SJCRH30 (cell line): ENCODE measurements around the gene AUNIP. TPM values are rescaled to one million over a fixed set of nuclear protein-coding genes. Genes with fewer than 3 reads are reported as not detected.

Source experiments
- DNase-seq, 2 experiments: peaks; one replicate each; pipeline ENCODE4 v3.0.0-alpha.2; 2015 to 2020
- H3K27ac ChIP-seq: fragments of 250-450 bp; sonication (Bioruptor Pico); 2 replicates; pipeline ENCODE4 v1.5.1; 2020; ENCODE audit warnings: mild to moderate bottlenecking, moderate library complexity
- H3K27me3 ChIP-seq: fragments of 250-450 bp; sonication (Bioruptor Pico); 2 replicates; pipeline ENCODE4 v1.5.1; 2020; ENCODE audit warnings: mild to moderate bottlenecking, moderate library complexity
- H3K36me3 ChIP-seq: fragments of 250-450 bp; sonication (Bioruptor Pico); 2 replicates; pipeline ENCODE4 v1.5.1; 2020; ENCODE audit warnings: mild to moderate bottlenecking, moderate library complexity
- H3K4me1 ChIP-seq: fragments of 250-450 bp; sonication (Bioruptor Pico); 2 replicates; pipeline ENCODE4 v1.5.1; 2020; ENCODE audit warnings: mild to moderate bottlenecking, moderate library complexity
- H3K4me3 ChIP-seq: fragments of 250-450 bp; sonication (Bioruptor Pico); 2 replicates; pipeline ENCODE4 v1.5.1; 2020; ENCODE audit warnings: mild to moderate bottlenecking, moderate library complexity
- H3K9me3 ChIP-seq: fragments of 250-450 bp; sonication (Bioruptor Pico); replicated peaks from 2 replicates; pipeline ENCODE4 v1.5.1; 2020; ENCODE audit warnings: mild to moderate bottlenecking, moderate library complexity
- total RNA-seq: library from RNA; depleted of rRNA; stranded (reverse); fragments of >200 nt; shearing (Covaris generic); gene quantifications from 2 replicates; pipeline ENCODE4 v1.2.3, GENCODE V29; 2014

AUNIP gene
- total RNA-seq, 1 experiment from 2014 or later: 34.3 TPM

GRCh38 chr1:25816112-25816718, 43.0 kb downstream of the AUNIP start:
- no peaks in the 10 kb centered on the region for H3K27me3 ChIP-seq
- DNase-seq: no peak
- peaks cover 4% of the 10 kb centered on the region for H3K36me3 ChIP-seq
- H3K9me3 ChIP-seq: no peaks in the 10 kb centered on the region
- no peak overlapping the region for H3K27ac ChIP-seq
- H3K4me3 ChIP-seq: no peak overlapping the region
- peaks cover 16% of the 10 kb centered on the region for H3K4me1 ChIP-seq

GRCh38 chr1:25815208-25816111, 43.8 kb downstream of the AUNIP start:
- DNase-seq: no peak
- H3K36me3 ChIP-seq: peaks cover 5% of the 10 kb centered on the region
- no peaks in the 10 kb centered on the region for H3K27me3 ChIP-seq
- H3K4me1 ChIP-seq: peaks cover 16% of the 10 kb centered on the region
- no peaks in the 10 kb centered on the region for H3K9me3 ChIP-seq
- H3K4me3 ChIP-seq: no peak overlapping the region
- H3K27ac ChIP-seq: no peak overlapping the region

- Histone ChIP-seq H3K4me1 (peaks cover 16% of the 10 kb centered on the region), H3K27ac (no peak overlapping the region), H3K9me3 (no peaks in the 10 kb centered on the region), H3K4me3 (no peak overlapping the region), H3K36me3 (peaks cover 5% of the 10 kb centered on the region), H3K27me3 (no peaks in the 10 kb centered on the region)
- DNase-seq: peak in 1 of 2 experiments; percentile 55
Measured at GRCh38 chr1:25814549-25815087, 44.6 kb downstream of the AUNIP start.

- no peak for DNase-seq
- peaks cover 14% of the 10 kb centered on the region for H3K4me1 ChIP-seq
- H3K36me3 ChIP-seq: peaks cover 5% of the 10 kb centered on the region
- H3K27ac ChIP-seq: no peak overlapping the region
- H3K4me3 ChIP-seq: no peak overlapping the region
- no peaks in the 10 kb centered on the region for H3K27me3 ChIP-seq
- H3K9me3 ChIP-seq: no peaks in the 10 kb centered on the region
Measured at GRCh38 chr1:25813734-25814471, 45.4 kb downstream of the AUNIP start.

- H3K27me3 ChIP-seq: no peaks in the 10 kb centered on the region
- peaks cover 5% of the 10 kb centered on the region for H3K36me3 ChIP-seq
- H3K4me1 ChIP-seq: peaks cover 7% of the 10 kb centered on the region; the same call in 1 of the 2 replicates
- H3K4me3 ChIP-seq: no peak overlapping the region
- no peaks in the 10 kb centered on the region for H3K9me3 ChIP-seq
- no peak for DNase-seq
- no peak overlapping the region for H3K27ac ChIP-seq
Measured at GRCh38 chr1:25813071-25813733, 46.1 kb downstream of the AUNIP start.

- DNase-seq: no peak
- H3K4me1 ChIP-seq: peaks cover 6% of the 10 kb centered on the region; the same call in 1 of the 2 replicates
- H3K4me3 ChIP-seq: no peak overlapping the region
- no peak overlapping the region for H3K27ac ChIP-seq
- peaks cover 5% of the 10 kb centered on the region for H3K36me3 ChIP-seq
- H3K9me3 ChIP-seq: no peaks in the 10 kb centered on the region
- H3K27me3 ChIP-seq: no peaks in the 10 kb centered on the region
Measured at GRCh38 chr1:25811384-25812082, 47.7 kb downstream of the AUNIP start.

GRCh38 chr1:25810341-25811299, 48.6 kb downstream of the AUNIP start:
- Histone ChIP-seq H3K4me1 (peaks cover 6% of the 10 kb centered on the region; the same call in 1 of the 2 replicates), H3K36me3 (peaks cover 4% of the 10 kb centered on the region), H3K27me3 (no peaks in the 10 kb centered on the region), H3K27ac (no peak overlapping the region), H3K9me3 (no peaks in the 10 kb centered on the region), H3K4me3 (no peak overlapping the region)
- peak; percentile 77 to 82 for DNase-seq

- Histone ChIP-seq H3K27ac (no peak overlapping the region), H3K36me3 (peaks cover 4% of the 10 kb centered on the region), H3K9me3 (no peaks in the 10 kb centered on the region), H3K4me1 (peaks cover 6% of the 10 kb centered on the region; the same call in 1 of the 2 replicates), H3K4me3 (no peak overlapping the region), H3K27me3 (no peaks in the 10 kb centered on the region)
- peak in 1 of 2 experiments; percentile 43 for DNase-seq
Measured at GRCh38 chr1:25809929-25810328, 49.3 kb downstream of the AUNIP start.

- no peak for DNase-seq
- Histone ChIP-seq H3K4me1 (peaks cover 2% of the 10 kb centered on the region; the same call in 1 of the 2 replicates), H3K27ac (no peak overlapping the region), H3K9me3 (no peaks in the 10 kb centered on the region), H3K27me3 (no peaks in the 10 kb centered on the region), H3K4me3 (no peak overlapping the region), H3K36me3 (peaks cover 4% of the 10 kb centered on the region)
Measured at GRCh38 chr1:25809283-25809926, 49.9 kb downstream of the AUNIP start.

- Histone ChIP-seq H3K4me3 (no peak overlapping the region), H3K9me3 (no peaks in the 10 kb centered on the region), H3K27me3 (no peaks in the 10 kb centered on the region), H3K36me3 (peaks cover 4% of the 10 kb centered on the region), H3K4me1 (no peaks in the 10 kb centered on the region), H3K27ac (no peak overlapping the region)
- no peak for DNase-seq
Measured at GRCh38 chr1:25808481-25809244, 50.6 kb downstream of the AUNIP start.

- H3K27ac ChIP-seq: no peak overlapping the region
- H3K4me1 ChIP-seq: no peaks in the 10 kb centered on the region
- H3K36me3 ChIP-seq: peaks cover 4% of the 10 kb centered on the region
- no peaks in the 10 kb centered on the region for H3K27me3 ChIP-seq
- no peak overlapping the region for H3K4me3 ChIP-seq
- no peak for DNase-seq
- H3K9me3 ChIP-seq: no peaks in the 10 kb centered on the region
Measured at GRCh38 chr1:25807480-25808390, 51.5 kb downstream of the AUNIP start.
